ENCODE data around the gene PPFIA4. TPM values are rescaled to one million over a fixed set of nuclear protein-coding genes. Genes with fewer than 3 reads are reported as not detected.

Gene PPFIA4
- total RNA-seq, 2 experiments from 2014 or later: 0.93 to 0.98 TPM

DNA sequence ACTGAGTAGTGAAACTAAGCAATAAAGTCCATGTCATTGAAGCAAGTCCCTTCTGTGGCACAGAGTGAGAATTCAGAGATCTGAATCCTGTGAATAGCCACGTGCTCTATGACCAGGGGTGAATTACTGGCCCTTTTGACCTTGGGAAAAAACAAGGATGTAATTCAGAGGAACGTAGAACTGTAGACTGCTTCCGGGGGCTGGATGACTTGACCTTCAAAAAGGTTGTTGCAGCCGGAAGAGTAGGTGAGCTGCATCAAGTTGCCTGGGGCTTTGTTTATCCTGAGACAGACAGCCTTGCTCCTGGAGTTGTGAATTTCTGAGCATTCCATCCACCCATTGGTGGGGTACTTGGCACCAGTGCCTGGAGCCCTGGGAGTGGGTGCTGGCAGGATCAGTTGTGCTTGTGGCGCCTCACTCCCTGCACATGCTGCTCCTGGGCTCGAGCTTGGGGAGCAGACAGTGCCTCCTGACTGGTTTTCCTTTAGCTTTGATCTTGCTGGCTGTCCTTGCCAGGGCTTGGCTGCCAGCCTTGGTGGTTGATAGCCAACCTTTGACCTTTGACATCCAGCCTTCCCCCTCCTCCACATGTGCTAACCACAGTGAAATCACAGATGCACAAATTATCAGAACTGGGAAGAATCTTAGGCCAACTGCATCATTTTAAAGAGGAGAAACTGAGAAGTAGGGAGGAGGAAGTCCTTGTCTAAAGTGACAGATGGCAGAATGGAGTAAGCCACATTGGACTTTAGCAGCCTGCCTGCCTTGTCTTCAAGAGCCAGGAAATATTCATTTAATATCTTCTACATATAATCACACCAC lies 75.7 kb downstream of the PPFIA4 start:
- DNase-seq (no peak), ATAC-seq (ENCODE audit: poor library complexity) (no peak)
- ChIA-PET CTCF (no interaction called here), POLR2A (no interaction called here)
- peaks cover 44% of the 10 kb centered on the region for H3K27me3 Mint-ChIP-seq
- no peaks in the 10 kb centered on the region for H3K9me3 Mint-ChIP-seq
- H3K27ac ChIP-seq (ENCODE audit: low read depth in 1 of 2, low read length in 2 of 2): no peak overlapping the region
- no peaks in the 10 kb centered on the region for H3K4me1 Mint-ChIP-seq (ENCODE audit: low read depth)
- H3K4me3 Mint-ChIP-seq: no peak overlapping the region
- intact Hi-C loops (cut with DNase I, micrococcal nuclease): no loop called here
- no peaks in the 10 kb centered on the region for H3K36me3 Mint-ChIP-seq (ENCODE audit: low read depth)
- peaks cover 15 to 18% of the 10 kb centered on the region in 2 experiments for H3K27me3 ChIP-seq (ENCODE audit: control insufficient read depth in 1 of 2, insufficient read depth in 2 of 2, low read length in 2 of 2)
- H3K4me1 ChIP-seq (ENCODE audit: insufficient read depth, low read length): no peaks in the 10 kb centered on the region
- no peaks in the 10 kb centered on the region for H3K9me3 ChIP-seq (ENCODE audit: control insufficient read depth in 1 of 2, insufficient read depth in 1 of 2, low read length in 2 of 2)
- TF ChIP-seq, protein P1, sequence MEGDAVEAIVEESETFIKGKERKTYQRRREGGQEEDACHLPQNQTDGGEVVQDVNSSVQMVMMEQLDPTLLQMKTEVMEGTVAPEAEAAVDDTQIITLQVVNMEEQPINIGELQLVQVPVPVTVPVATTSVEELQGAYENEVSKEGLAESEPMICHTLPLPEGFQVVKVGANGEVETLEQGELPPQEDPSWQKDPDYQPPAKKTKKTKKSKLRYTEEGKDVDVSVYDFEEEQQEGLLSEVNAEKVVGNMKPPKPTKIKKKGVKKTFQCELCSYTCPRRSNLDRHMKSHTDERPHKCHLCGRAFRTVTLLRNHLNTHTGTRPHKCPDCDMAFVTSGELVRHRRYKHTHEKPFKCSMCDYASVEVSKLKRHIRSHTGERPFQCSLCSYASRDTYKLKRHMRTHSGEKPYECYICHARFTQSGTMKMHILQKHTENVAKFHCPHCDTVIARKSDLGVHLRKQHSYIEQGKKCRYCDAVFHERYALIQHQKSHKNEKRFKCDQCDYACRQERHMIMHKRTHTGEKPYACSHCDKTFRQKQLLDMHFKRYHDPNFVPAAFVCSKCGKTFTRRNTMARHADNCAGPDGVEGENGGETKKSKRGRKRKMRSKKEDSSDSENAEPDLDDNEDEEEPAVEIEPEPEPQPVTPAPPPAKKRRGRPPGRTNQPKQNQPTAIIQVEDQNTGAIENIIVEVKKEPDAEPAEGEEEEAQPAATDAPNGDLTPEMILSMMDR (IDR thresholded peaks at IDR 0.05): no peak
- no peak overlapping the region for H3K27ac Mint-ChIP-seq
- H3K4me3 ChIP-seq (ENCODE audit: low read length): no peak overlapping the region
- no peaks in the 10 kb centered on the region for H3K36me3 ChIP-seq (ENCODE audit: insufficient read depth, low read length)

DNA sequence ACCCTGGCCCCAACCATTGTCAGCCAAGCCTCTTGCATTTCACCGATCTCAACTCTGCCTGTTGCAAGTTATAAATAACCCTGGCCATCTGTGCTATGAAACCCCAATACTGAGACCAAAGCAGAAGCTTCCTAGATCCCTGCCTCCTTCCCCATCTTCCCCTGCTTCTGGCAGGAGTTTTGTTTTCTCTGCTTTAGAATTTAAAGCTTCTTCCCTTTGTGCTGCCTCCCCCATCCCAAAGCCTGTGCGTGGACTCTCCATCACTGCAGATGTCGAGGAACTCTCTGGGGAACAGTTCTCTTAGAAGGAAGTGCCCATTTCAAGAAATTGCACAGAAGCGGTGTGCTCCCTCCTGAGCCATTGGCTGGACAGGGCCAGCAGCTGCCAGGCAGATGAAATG lies 76.9 kb downstream of the PPFIA4 start:
- Histone ChIP-seq H3K9me3 (ENCODE audit: control insufficient read depth in 1 of 2, insufficient read depth in 1 of 2, low read length in 2 of 2) (no peaks in the 10 kb centered on the region), H3K4me1 (ENCODE audit: insufficient read depth, low read length) (no peaks in the 10 kb centered on the region), H3K36me3 (ENCODE audit: insufficient read depth, low read length) (no peaks in the 10 kb centered on the region), H3K27me3 (ENCODE audit: control insufficient read depth in 1 of 2, insufficient read depth in 2 of 2, low read length in 2 of 2) (peaks cover 17 to 21% of the 10 kb centered on the region in 2 experiments), H3K27ac (ENCODE audit: low read depth in 1 of 2, low read length in 2 of 2) (no peak overlapping the region), H3K4me3 (ENCODE audit: low read length) (no peak overlapping the region)
- TF ChIP-seq, protein P1 (IDR thresholded peaks at IDR 0.05): no peak
- peaks cover 54% of the 10 kb centered on the region for H3K27me3 Mint-ChIP-seq
- ChIA-PET POLR2A (no interaction called here), CTCF (no interaction called here)
- no peaks in the 10 kb centered on the region for H3K36me3 Mint-ChIP-seq (ENCODE audit: low read depth)
- no peak for DNase-seq
- no peak for ATAC-seq (ENCODE audit: poor library complexity)
- no peak overlapping the region for H3K27ac Mint-ChIP-seq
- no peaks in the 10 kb centered on the region for H3K4me1 Mint-ChIP-seq (ENCODE audit: low read depth)
- no peak overlapping the region for H3K4me3 Mint-ChIP-seq
- no peaks in the 10 kb centered on the region for H3K9me3 Mint-ChIP-seq
- intact Hi-C loops (cut with DNase I, micrococcal nuclease): no loop called here

DNA sequence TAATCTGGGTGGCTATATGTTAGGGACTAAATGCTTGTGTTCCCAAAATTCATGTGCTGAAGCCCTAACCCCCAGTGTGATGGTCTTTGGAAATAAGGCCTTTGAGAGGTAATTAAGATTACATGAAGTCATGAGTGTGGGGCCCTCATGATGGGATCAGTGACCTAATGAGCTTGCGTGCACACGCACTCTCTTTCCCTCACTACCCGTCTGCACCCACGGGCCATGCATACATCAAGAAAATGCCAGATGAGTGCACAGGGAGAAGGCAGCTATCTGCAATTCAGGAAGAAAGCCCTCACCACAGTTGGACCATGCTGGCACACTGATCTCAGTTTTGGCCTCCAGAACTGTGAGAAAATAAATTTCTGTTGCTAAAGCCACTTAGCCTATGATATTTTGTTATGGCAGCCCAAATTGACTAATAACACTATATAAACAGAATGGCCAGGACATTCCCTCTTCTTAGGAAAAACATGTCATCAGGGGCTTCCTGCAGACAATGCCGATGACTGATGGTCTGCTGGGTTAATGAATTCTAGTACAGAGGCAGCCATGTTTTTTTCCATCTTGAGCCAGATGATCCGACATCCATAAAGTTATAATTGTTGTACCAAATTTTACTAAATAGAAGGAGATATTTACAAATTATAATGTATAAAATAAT lies 77.7 kb downstream of the PPFIA4 start:
- peaks cover 61% of the 10 kb centered on the region for H3K27me3 Mint-ChIP-seq

More for the DNA sequence above, 77.7 kb downstream of the PPFIA4 start:
- H3K4me3 Mint-ChIP-seq: no peak overlapping the region
- Histone ChIP-seq H3K27ac (ENCODE audit: low read depth in 1 of 2, low read length in 2 of 2) (no peak overlapping the region), H3K4me1 (ENCODE audit: insufficient read depth, low read length) (no peaks in the 10 kb centered on the region), H3K27me3 (ENCODE audit: control insufficient read depth in 1 of 2, insufficient read depth in 2 of 2, low read length in 2 of 2) (peaks cover 11 to 21% of the 10 kb centered on the region in 2 experiments), H3K9me3 (ENCODE audit: control insufficient read depth in 1 of 2, insufficient read depth in 1 of 2, low read length in 2 of 2) (no peaks in the 10 kb centered on the region), H3K4me3 (ENCODE audit: low read length) (no peak overlapping the region), H3K36me3 (ENCODE audit: insufficient read depth, low read length) (no peaks in the 10 kb centered on the region)
- TF ChIP-seq, protein P1 (IDR thresholded peaks at IDR 0.05): no peak
- intact Hi-C loops (cut with DNase I, micrococcal nuclease): no loop called here
- ChIA-PET POLR2A (no interaction called here), CTCF (no interaction called here)
- H3K36me3 Mint-ChIP-seq (ENCODE audit: low read depth): no peaks in the 10 kb centered on the region
- ATAC-seq (ENCODE audit: poor library complexity) (no peak), DNase-seq (no peak)
- H3K9me3 Mint-ChIP-seq: no peaks in the 10 kb centered on the region
- no peak overlapping the region for H3K27ac Mint-ChIP-seq
- no peaks in the 10 kb centered on the region for H3K4me1 Mint-ChIP-seq (ENCODE audit: low read depth)
